NT2/D1 (cell line): ENCODE results near the gene FUCA1.

ENCODE experiments used
- SUZ12 ChIP-seq: IDR thresholded peaks from 2 replicates; pipeline ENCODE4 v1.6.1; 2011; ENCODE audit not compliant: insufficient read length, insufficient read depth; ENCODE audit errors: extremely low read depth
- YY1 ChIP-seq: IDR thresholded peaks from 2 replicates; pipeline ENCODE4 v1.6.1; 2011; ENCODE audit not compliant: insufficient read length, insufficient read depth
- ZNF274 ChIP-seq: IDR thresholded peaks from 2 replicates; pipeline ENCODE4 v1.6.1; 2011; ENCODE audit warnings: mild to moderate bottlenecking, low read depth, low read length

GRCh38 chr1:23795676-23796465, 72.2 kb downstream of the FUCA1 start:
- TF ChIP-seq YY1 = no peak
- no peak for TF ChIP-seq SUZ12
- TF ChIP-seq ZNF274 = no peak
